ENCODE measurements around the gene EBI3. TPM values are rescaled to one million over a fixed set of nuclear protein-coding genes. Genes with fewer than 3 reads are reported as not detected.
A peak's percentile ranks its signal among the peaks of the same experiment; 100 is the strongest.

The EBI3 gene
- total RNA-seq, 4 donors from 2014 or later = 0.38 to 1.7 (median 0.85) TPM; not detected in 1

- Histone ChIP-seq H3K27me3 (peaks cover 37 to 44% (median 42%) of the 10 kb centered on the region in 3 donors), H3K27ac (no peak overlapping the region), H3K4me1 (no peaks in the 10 kb centered on the region), H3K4me3 (no peak overlapping the region), H3K9me3 (no peaks in the 10 kb centered on the region), H3K36me3 (no peaks in the 10 kb centered on the region)
- no peak for DNase-seq
- intact Hi-C loops (cut with DNase I; ENCODE audit: low total_unique reads) (no loop called here), in situ Hi-C loops (cut with MboI; ENCODE audit: low sequenced_read_pairs in 4 of 4) (no loop called here)
- TF ChIP-seq CTCF (IDR thresholded peaks at IDR 0.05 in 4 of 5, conservative IDR thresholded peaks at IDR 0.05 in 1 of 5) = no peak
- TF ChIP-seq POLR2A (IDR thresholded peaks at IDR 0.05) = no peak
- ATAC-seq = no peak
These were observed 28.3 kb upstream of the EBI3 start for GRCh38 chr19:4200940-4201542.

- intact Hi-C loops (cut with DNase I; ENCODE audit: low total_unique reads) = no loop called here
- ATAC-seq (no peak), DNase-seq (no peak)
- Histone ChIP-seq H3K9me3 (no peaks in the 10 kb centered on the region), H3K27ac (no peak overlapping the region), H3K27me3 (peaks cover 29 to 36% (median 34%) of the 10 kb centered on the region in 3 donors), H3K4me1 (no peaks in the 10 kb centered on the region), H3K4me3 (no peak overlapping the region), H3K36me3 (no peaks in the 10 kb centered on the region)
- TF ChIP-seq CTCF (IDR thresholded peaks at IDR 0.05 in 4 of 5, conservative IDR thresholded peaks at IDR 0.05 in 1 of 5) (no peak), POLR2A (IDR thresholded peaks at IDR 0.05) (no peak)
- in situ Hi-C loops (cut with MboI; ENCODE audit: low sequenced_read_pairs in 4 of 4) = no loop called here
These were observed 27.5 kb upstream of the EBI3 start for GRCh38 chr19:4201798-4202197.

GRCh38 chr19:4206818-4207484 lies 22.4 kb upstream of the EBI3 start:
- Histone ChIP-seq H3K27ac (no peak overlapping the region), H3K27me3 (peaks cover 0 to 4% (median 0%) of the 10 kb centered on the region in 3 donors), H3K4me3 (no peak overlapping the region), H3K4me1 (no peaks in the 10 kb centered on the region), H3K9me3 (no peaks in the 10 kb centered on the region), H3K36me3 (no peaks in the 10 kb centered on the region)
- in situ Hi-C loops (cut with MboI; ENCODE audit: low sequenced_read_pairs in 4 of 4) = no loop called here
- ATAC-seq (no peak), DNase-seq (no peak)
- intact Hi-C loops (cut with DNase I; ENCODE audit: low total_unique reads) = no loop called here
- TF ChIP-seq POLR2A (IDR thresholded peaks at IDR 0.05) (no peak), CTCF (IDR thresholded peaks at IDR 0.05 in 4 of 5, conservative IDR thresholded peaks at IDR 0.05 in 1 of 5) (no peak)

GRCh38 chr19:4208385-4209094 lies 20.8 kb upstream of the EBI3 start:
- no peak overlapping the region for H3K27ac ChIP-seq
- H3K36me3 ChIP-seq = no peaks in the 10 kb centered on the region
- no peak for TF ChIP-seq POLR2A (IDR thresholded peaks at IDR 0.05)
- peak in 2 of 5 experiments; percentile 14 to 31 for TF ChIP-seq CTCF (IDR thresholded peaks at IDR 0.05 in 4 of 5, conservative IDR thresholded peaks at IDR 0.05 in 1 of 5)
- H3K4me1 ChIP-seq = no peaks in the 10 kb centered on the region
- peaks cover 0 to 4% (median 0%) of the 10 kb centered on the region in 3 donors for H3K27me3 ChIP-seq
- in situ Hi-C loops (cut with MboI; ENCODE audit: low sequenced_read_pairs in 4 of 4) (no loop called here), intact Hi-C loops (cut with DNase I; ENCODE audit: low total_unique reads) (no loop called here)
- no peak for ATAC-seq
- H3K4me3 ChIP-seq = no peak overlapping the region
- no peaks in the 10 kb centered on the region for H3K9me3 ChIP-seq
- no peak for DNase-seq
